ENCODE results near the gene INPP4B. TPM values are rescaled to one million over a fixed set of nuclear protein-coding genes. Genes with fewer than 3 reads are reported as not detected.
A peak's percentile ranks its signal among the peaks of the same experiment; 100 is the strongest.

INPP4B gene
- total RNA-seq, 1 experiment from 2014 or later: 0.07 TPM

- no peak overlapping the region for H2AK5ac ChIP-seq (ENCODE audit: insufficient read length, low read length)
- H3K4me1 ChIP-seq (ENCODE audit: insufficient read depth, low read length): no peaks in the 10 kb centered on the region
- Mint-ChIP-seq H3K4me3 (no peak overlapping the region), H3K36me3 (ENCODE audit: insufficient read depth in 1 of 3, low read depth in 3 of 3) (no peaks in the 10 kb centered on the region; a peak in 1 of 7 replicates), H3K4me1 (no peaks in the 10 kb centered on the region), H3K9me3 (no peaks in the 10 kb centered on the region), H3K27me3 (ENCODE audit: low read depth) (no peaks in the 10 kb centered on the region), H3K27ac (no peak overlapping the region; a peak in 2 of 7 replicates)
- H2BK120ac ChIP-seq (ENCODE audit: low read depth, low read length, poor library complexity, severe bottlenecking): no peak overlapping the region
- no peak overlapping the region for H4K5ac ChIP-seq (ENCODE audit: insufficient read length, low read depth, low read length)
- H3K27me3 ChIP-seq (ENCODE audit: insufficient read depth, low read length): no peaks in the 10 kb centered on the region
- TF ChIP-seq CTCF (conservative IDR thresholded peaks at IDR 0.05): no peak
- H2BK15ac ChIP-seq (ENCODE audit: low read depth, low read length): no peak overlapping the region
- no peak overlapping the region for H3K56ac ChIP-seq (ENCODE audit: insufficient read length, low read depth, low read length)
- H3K9ac ChIP-seq (ENCODE audit: extremely low read depth, insufficient read length, low read length): no peak overlapping the region
- no peaks in the 10 kb centered on the region for H3K23me2 ChIP-seq (ENCODE audit: insufficient read length, low read depth, low read length, poor library complexity, severe bottlenecking)
- H3K18ac ChIP-seq (ENCODE audit: insufficient read length, low read depth, low read length): no peak overlapping the region
- WGBS (ENCODE audit: extremely low coverage, insufficient read length, low lambda C conversion rate): no CpG with 5 or more reads among the region's 4 CpGs
- no peaks in the 10 kb centered on the region for H3K9me3 ChIP-seq (ENCODE audit: control insufficient read depth, low read depth, low read length)
- H3T11ph ChIP-seq (ENCODE audit: low read length): no peak overlapping the region
- peak overlapping the region; percentile 37; the same call in 1 of the 2 replicates for H3K14ac ChIP-seq (ENCODE audit: insufficient read depth, low read length)
- no peak overlapping the region for H2BK20ac ChIP-seq (ENCODE audit: low read depth, low read length, poor library complexity, severe bottlenecking)
- H2BK12ac ChIP-seq (ENCODE audit: insufficient read length, low read depth, low read length): no peak overlapping the region
- no peak overlapping the region for H2BK5ac ChIP-seq (ENCODE audit: insufficient read length, low read length)
- no peak for DNase-seq
- H3K23ac ChIP-seq (ENCODE audit: insufficient read length, low read depth, low read length): no peak overlapping the region
- no peak overlapping the region for H4K91ac ChIP-seq (ENCODE audit: insufficient read length, low read depth, low read length)
- H3K27ac ChIP-seq (ENCODE audit: insufficient read length, low read depth, low read length): no peak overlapping the region
- H3K79me1 ChIP-seq (ENCODE audit: insufficient read depth, low read depth, low read length, poor library complexity, severe bottlenecking): no peaks in the 10 kb centered on the region
- no peak overlapping the region for H4K8ac ChIP-seq (replicated peaks; ENCODE audit: insufficient read length, low read depth, low read length)
- no peak overlapping the region for H3K4me2 ChIP-seq (ENCODE audit: insufficient read depth, insufficient read length, low read length)
- H2AFZ ChIP-seq (ENCODE audit: low read length): no peak overlapping the region
- H3K4ac ChIP-seq (ENCODE audit: low read depth, low read length): no peak overlapping the region
- H3K79me2 ChIP-seq (ENCODE audit: insufficient read depth, low read length): no peaks in the 10 kb centered on the region
- no peaks in the 10 kb centered on the region for H4K20me1 ChIP-seq (ENCODE audit: control insufficient read depth, insufficient read depth, insufficient read length)
Measured at GRCh38 chr4:142474398-142475087, 371.6 kb downstream of the INPP4B start.

Measured in H9 (cell line).